Suprapubic skin (tissue), 4 donors: ENCODE data around the gene NUTM2E.
"Not testable (repeated sequence)": the region's sequence is repeated elsewhere in the genome, so short reads cannot be mapped to it uniquely, and the experiment has no call there.

Experiments
- CTCF ChIP-seq, 2 donors: fragments of 200-600 bp in 1 of 2; fragments of 450-650 bp in 1 of 2; sonication (generic) in 1 of 2; IDR thresholded peaks; one replicate each; pipeline ENCODE4 v1.5.1; 2016 to 2019; ENCODE audit warnings: antibody characterized with exemption in 2 of 2, mild to moderate bottlenecking in 1 of 2, moderate library complexity in 1 of 2
- POLR2A ChIP-seq, 2 donors: fragments of 450-650 bp; IDR thresholded peaks; one replicate each; pipeline ENCODE4 v1.6.1; 2017; ENCODE audit warnings: antibody characterized with exemption in 2 of 2, mild to moderate bottlenecking in 2 of 2, moderate library complexity in 2 of 2
- POLR2AphosphoS5 ChIP-seq, 3 donors: sonication (generic); formaldehyde crosslinking; IDR thresholded peaks; one replicate each; pipeline ENCODE4 v1.6.1; 2017; ENCODE audit warnings: antibody characterized with exemption in 3 of 3

- TF ChIP-seq CTCF, POLR2A, POLR2AphosphoS5 (IDR thresholded peaks at IDR 0.05): not testable (repeated sequence)
Measured at GRCh38 chr10:79799337-79799736, 27.2 kb upstream of the NUTM2E start.
